SK-N-MC (cell line): ENCODE measurements around the gene CDC42EP1.

ENCODE experiments used
- EZH2 ChIP-seq: fragments of 200-600 bp; sonication (generic); IDR thresholded peaks from one replicate; pipeline ENCODE4 v1.6.1; 2017; ENCODE audit warnings: antibody characterized with exemption
- POLR2AphosphoS5 ChIP-seq: IDR thresholded peaks from 2 replicates; pipeline ENCODE4 v1.6.1; 2012; ENCODE audit warnings: mild to moderate bottlenecking, low read depth, low read length, borderline replicate concordance

- no peak for TF ChIP-seq EZH2
- TF ChIP-seq POLR2AphosphoS5: no peak
Measured at GRCh38 chr22:37568448-37569008, 8.2 kb downstream of the CDC42EP1 start.
